ENCODE results near the gene MDFI. TPM values are rescaled to one million over a fixed set of nuclear protein-coding genes. Genes with fewer than 3 reads are reported as not detected.

The MDFI gene
- total RNA-seq, 1 donor from 2014 or later = 75.9 TPM

DNA sequence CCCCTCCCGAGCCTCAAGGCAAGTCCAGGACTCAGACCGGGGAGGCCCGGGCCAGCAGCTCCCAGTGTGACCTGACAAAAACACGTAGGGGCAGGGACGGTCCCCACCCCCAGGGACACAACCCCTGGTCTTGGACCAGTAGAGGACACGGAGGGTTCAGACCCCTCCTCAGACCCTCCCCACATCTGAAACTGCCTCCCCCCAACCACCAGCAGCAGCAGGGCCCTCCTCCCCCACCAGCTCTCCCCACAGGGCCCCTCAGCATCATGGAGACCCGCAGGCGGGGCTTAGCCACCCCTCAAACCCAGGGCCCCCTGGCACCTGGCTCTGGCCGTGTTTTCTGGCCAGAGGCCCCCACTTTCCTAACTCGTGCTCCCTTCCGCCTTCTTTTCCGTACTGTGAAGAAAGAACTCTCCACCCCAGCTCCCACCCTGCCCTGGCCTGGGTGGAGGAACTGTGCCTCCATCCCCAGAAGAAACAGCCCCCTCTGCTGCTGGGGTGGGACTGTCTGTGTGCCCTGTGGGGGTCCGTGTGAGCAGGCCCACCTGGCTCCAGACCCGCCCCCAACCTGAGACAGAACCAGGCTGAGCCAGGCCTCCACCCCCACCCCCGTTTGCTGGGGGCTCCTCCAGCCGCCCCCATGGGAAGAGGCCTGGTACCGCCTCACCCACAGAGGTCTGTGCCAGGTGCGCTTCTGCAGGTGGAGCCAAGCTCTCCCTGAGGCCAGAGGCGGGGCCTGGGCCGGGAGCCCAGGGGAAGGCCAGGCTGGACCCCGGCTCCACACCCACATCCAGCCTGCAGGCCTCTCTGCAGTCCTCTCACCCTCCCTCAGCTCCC lies 39.0 kb upstream of the MDFI start:
- DNase-seq (ENCODE audit: extremely low spot score, unreplicated experiment) = no peak
- H3K4me1 Mint-ChIP-seq (ENCODE audit: unreplicated experiment) = peaks cover 5% of the 10 kb centered on the region
- TF ChIP-seq, protein P1, sequence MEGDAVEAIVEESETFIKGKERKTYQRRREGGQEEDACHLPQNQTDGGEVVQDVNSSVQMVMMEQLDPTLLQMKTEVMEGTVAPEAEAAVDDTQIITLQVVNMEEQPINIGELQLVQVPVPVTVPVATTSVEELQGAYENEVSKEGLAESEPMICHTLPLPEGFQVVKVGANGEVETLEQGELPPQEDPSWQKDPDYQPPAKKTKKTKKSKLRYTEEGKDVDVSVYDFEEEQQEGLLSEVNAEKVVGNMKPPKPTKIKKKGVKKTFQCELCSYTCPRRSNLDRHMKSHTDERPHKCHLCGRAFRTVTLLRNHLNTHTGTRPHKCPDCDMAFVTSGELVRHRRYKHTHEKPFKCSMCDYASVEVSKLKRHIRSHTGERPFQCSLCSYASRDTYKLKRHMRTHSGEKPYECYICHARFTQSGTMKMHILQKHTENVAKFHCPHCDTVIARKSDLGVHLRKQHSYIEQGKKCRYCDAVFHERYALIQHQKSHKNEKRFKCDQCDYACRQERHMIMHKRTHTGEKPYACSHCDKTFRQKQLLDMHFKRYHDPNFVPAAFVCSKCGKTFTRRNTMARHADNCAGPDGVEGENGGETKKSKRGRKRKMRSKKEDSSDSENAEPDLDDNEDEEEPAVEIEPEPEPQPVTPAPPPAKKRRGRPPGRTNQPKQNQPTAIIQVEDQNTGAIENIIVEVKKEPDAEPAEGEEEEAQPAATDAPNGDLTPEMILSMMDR (IDR thresholded peaks at IDR 0.05) = no peak
- peaks cover 10% of the 10 kb centered on the region for H3K36me3 Mint-ChIP-seq (ENCODE audit: unreplicated experiment)
- H3K4me3 Mint-ChIP-seq (ENCODE audit: unreplicated experiment) = no peak overlapping the region
- H3K27ac Mint-ChIP-seq (ENCODE audit: unreplicated experiment) = no peak overlapping the region
- no peaks in the 10 kb centered on the region for H3K27me3 Mint-ChIP-seq (ENCODE audit: unreplicated experiment)
- no peaks in the 10 kb centered on the region for H3K9me3 Mint-ChIP-seq (ENCODE audit: unreplicated experiment)

DNA sequence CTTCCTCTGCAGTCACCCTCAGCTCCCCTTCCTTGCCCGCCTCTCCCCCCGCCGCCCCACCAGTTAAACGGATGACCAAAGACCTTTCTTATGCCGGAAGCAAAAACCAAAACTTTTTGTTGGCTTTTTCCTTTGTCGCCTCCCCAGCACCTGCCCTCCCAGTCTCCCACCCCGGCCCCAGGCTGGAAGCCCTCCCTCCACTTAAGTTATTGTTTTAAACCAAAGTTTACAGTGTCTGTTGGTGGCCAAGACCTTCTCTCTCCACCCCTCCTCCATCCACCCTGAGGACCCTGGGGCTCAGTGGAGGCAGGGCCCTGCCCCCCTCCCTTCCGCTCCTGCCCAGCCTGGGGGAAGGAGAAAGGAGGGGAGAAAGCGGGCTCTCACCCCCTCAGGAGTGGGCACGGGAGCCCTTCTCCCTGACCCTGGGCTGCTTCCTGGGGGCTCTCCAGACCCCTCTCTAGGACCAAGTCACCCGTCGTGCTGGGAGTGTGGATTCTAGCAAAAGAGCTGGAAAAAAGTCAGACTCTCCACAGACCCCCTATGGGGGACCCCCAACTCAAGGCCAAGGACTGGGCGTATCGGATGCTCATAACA lies 38.3 kb upstream of the MDFI start:
- H3K36me3 Mint-ChIP-seq (ENCODE audit: unreplicated experiment) = peaks cover 7% of the 10 kb centered on the region
- H3K9me3 Mint-ChIP-seq (ENCODE audit: unreplicated experiment) = no peaks in the 10 kb centered on the region
- no peak for DNase-seq (ENCODE audit: extremely low spot score, unreplicated experiment)
- no peaks in the 10 kb centered on the region for H3K27me3 Mint-ChIP-seq (ENCODE audit: unreplicated experiment)
- no peak overlapping the region for H3K4me3 Mint-ChIP-seq (ENCODE audit: unreplicated experiment)
- TF ChIP-seq, protein P1 (IDR thresholded peaks at IDR 0.05) = no peak
- no peak overlapping the region for H3K27ac Mint-ChIP-seq (ENCODE audit: unreplicated experiment)
- peaks cover 5% of the 10 kb centered on the region for H3K4me1 Mint-ChIP-seq (ENCODE audit: unreplicated experiment)

DNA sequence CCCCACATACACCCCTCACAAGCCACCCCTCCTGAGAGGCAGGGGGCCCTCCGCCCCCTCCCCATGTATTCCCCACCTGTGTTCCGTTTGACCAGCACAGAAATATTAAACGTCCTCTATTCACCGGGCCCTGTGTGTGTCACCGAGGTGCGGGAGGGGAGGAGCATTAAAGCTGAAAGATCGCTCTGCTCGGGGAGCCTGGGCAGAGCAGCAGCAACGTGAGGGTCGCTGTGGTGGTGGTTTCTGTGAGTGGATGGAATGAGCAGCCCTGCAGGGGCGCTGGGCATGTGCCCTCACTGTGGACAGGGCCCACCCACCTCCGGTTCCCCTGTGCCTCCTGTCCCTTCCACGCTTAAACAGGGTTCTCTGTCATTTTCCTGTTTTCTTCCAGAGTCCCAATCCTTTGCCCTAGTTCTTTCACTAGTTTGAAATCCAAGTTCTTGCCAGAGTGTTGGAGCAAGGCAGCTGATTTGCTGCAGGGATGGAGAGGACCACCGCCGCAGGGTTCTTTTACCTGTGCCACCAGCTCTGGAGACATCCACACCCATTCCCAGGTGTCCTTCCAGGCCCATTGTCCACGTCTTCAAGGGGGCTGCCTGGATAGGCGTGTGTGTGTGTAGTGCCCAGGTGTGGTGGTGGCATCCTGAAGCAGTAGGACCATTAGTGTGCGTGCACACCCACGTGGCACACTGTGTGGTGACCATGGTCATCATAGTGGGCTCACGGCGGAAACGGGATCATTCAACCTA lies 37.6 kb upstream of the MDFI start:
- no peak overlapping the region for H3K4me3 Mint-ChIP-seq (ENCODE audit: unreplicated experiment)

DNA sequence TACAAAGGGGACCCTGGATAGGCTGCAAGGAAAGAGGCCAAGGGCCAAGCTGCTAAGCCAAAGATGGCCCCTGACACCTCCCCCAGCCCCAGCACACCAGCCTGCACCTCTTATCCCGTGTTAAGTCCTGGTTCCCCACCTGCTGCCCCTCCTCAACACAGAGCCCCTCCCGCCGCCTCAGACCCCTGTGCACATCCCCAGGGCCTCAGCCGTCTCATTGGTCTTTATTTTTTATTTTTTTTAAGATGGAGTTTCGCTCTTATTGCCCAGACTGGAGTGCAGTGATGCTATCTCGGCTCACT lies 37.1 kb upstream of the MDFI start:
- H3K4me3 Mint-ChIP-seq (ENCODE audit: unreplicated experiment) = no peak overlapping the region

More for the DNA sequence above, 37.6 kb upstream of the MDFI start:
- H3K4me1 Mint-ChIP-seq (ENCODE audit: unreplicated experiment) = peaks cover 5% of the 10 kb centered on the region
- H3K27ac Mint-ChIP-seq (ENCODE audit: unreplicated experiment) = no peak overlapping the region
- TF ChIP-seq, protein P1 (IDR thresholded peaks at IDR 0.05) = no peak
- no peaks in the 10 kb centered on the region for H3K27me3 Mint-ChIP-seq (ENCODE audit: unreplicated experiment)
- DNase-seq (ENCODE audit: extremely low spot score, unreplicated experiment) = no peak
- no peaks in the 10 kb centered on the region for H3K9me3 Mint-ChIP-seq (ENCODE audit: unreplicated experiment)
- peaks cover 7% of the 10 kb centered on the region for H3K36me3 Mint-ChIP-seq (ENCODE audit: unreplicated experiment)

More for the DNA sequence above, 37.1 kb upstream of the MDFI start:
- no peaks in the 10 kb centered on the region for H3K9me3 Mint-ChIP-seq (ENCODE audit: unreplicated experiment)
- no peak overlapping the region for H3K27ac Mint-ChIP-seq (ENCODE audit: unreplicated experiment)
- H3K27me3 Mint-ChIP-seq (ENCODE audit: unreplicated experiment) = no peaks in the 10 kb centered on the region
- peaks cover 7% of the 10 kb centered on the region for H3K36me3 Mint-ChIP-seq (ENCODE audit: unreplicated experiment)
- peaks cover 5% of the 10 kb centered on the region for H3K4me1 Mint-ChIP-seq (ENCODE audit: unreplicated experiment)
- no peak for DNase-seq (ENCODE audit: extremely low spot score, unreplicated experiment)
- TF ChIP-seq, protein P1 (IDR thresholded peaks at IDR 0.05) = no peak

Data from osteocyte (in vitro differentiated cells).